DMS53 (cell line): ENCODE results near the gene HMX3.

Experiments
- DNase-seq: peaks from one replicate; lab custom pipeline; 2025; lab: John Stamatoyannopoulos, UW

The HMX3 gene

GRCh38 chr10:123134343-123134914 lies 1.3 kb upstream of the HMX3 start:
- peak; percentile 24 for DNase-seq

GRCh38 chr10:123134915-123135414 lies 805 bp upstream of the HMX3 start:
- DNase-seq: no peak

GRCh38 chr10:123136221-123136805 lies 543 bp downstream of the HMX3 start:
- DNase-seq: peak; percentile 32

DNA sequence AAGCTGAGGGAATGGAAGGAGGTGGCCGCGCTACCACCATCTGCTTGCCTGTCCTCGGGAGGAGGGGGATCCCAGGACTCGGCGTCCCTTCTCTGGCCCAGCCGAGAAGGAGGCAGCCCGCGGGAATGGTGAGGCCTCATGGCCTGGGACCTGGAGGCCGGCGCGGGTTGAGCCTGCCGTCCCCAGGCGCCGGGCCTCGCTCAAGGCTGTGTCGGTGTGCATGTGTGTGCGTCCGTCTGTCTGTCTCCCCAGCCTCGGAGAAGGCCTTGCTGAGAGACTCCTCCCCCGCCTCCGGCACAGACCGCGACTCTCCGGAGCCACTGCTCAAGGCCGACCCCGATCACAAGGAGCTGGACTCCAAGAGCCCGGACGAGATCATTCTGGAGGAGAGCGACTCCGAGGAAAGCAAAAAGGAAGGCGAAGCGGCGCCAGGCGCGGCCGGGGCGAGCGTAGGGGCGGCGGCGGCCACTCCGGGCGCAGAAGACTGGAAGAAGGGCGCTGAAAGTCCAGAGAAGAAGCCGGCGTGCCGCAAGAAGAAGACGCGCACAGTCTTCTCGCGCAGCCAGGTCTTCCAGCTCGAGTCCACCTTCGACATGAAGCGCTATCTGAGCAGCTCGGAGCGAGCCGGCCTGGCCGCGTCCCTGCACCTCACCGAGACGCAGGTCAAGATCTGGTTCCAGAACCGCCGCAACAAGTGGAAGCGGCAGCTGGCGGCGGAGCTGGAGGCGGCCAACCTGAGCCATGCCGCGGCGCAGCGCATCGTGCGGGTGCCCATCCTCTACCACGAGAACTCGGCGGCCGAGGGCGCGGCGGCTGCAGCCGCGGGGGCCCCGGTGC lies 1.3 kb downstream of the HMX3 start:
- DNase-seq: peak; percentile 54

DNA sequence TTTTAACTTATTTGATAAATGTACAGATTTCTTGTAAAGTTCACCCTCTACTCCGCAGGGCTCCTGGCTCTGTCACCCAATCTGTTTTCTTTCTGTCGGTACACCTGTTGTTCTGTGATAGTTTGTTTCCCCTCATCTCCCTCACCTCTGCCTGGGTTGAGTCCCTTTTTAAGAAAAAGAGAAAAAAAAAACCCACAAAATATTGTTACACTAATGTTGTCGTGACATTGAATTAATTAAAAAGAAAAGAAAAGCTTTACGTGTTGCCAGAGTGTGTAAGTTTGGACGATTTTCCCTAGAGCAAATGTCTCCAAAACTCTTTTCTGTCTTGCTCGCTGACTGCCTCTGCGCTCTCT lies 3.4 kb downstream of the HMX3 start:
- no peak for DNase-seq

DNA sequence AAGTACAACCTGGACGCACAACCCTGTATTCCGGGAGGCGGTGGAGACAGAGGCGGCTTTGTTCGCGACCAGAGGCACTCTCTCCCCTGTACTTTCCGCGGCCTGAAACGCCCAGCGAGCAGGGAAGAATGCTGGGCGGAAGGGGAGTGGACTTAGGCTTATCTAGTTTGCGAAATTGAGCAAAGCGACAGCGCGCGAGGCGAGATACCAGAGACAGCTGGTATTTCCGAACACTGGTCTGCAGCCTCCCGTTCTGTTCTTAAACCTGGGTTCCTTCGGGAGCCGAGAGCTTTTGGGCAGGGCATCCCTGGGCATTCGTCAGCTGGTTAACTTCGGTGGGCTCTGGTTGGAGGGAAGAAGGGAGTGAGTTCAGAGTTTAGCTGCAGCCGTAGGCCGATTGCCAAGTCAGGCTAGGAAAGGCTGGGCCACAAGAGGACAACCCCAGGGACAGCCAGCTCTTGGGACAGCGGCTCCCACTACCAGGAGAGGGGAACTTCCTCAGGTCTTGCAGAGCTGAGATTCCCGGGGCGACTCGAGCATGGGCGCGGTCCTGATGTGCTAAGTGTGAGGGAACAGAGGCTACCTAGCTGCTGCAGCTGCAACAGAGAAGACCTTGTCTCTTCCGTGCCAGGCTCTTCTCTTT lies 3.9 kb downstream of the HMX3 start:
- peak; percentile 26 for DNase-seq

DNA sequence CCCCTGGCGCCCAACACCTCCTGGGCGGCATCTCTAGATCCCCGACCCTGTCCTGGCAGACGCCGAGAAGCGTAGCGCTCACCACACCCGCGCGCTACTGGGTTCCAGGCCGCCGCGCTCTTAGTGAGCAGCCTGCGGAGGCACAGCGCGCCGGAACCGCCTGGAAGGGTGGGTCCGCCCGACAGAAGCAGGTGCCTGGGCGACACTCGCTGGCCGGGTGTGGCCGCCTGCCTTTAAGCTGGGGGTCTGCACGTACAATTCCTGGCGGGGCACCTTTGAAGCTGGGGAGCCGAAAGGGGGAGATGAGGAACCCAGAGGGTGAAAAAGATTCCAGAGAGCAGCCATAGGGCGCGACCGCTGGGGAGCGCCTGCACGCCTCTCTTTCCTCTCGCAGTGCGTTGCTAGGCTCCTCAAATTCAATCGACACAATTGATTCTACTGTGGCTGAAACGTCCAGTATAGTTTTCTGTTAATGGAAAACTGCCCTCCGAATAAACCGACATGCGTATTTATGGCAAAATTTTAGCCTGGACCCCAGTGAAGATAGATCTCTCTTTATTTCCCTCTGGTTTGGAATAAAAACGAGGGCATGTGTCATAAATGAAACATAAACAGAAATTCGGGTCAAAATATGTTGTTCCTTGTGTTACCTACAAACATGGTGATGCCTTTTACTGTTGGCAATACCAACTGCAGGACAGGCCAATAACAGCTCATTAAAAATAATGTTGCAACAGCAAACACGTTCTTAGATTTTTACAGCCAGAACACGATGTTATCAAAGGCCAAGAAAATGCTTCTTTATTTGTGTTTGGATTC lies 4.6 kb downstream of the HMX3 start:
- peak; percentile 23 for DNase-seq

DNA sequence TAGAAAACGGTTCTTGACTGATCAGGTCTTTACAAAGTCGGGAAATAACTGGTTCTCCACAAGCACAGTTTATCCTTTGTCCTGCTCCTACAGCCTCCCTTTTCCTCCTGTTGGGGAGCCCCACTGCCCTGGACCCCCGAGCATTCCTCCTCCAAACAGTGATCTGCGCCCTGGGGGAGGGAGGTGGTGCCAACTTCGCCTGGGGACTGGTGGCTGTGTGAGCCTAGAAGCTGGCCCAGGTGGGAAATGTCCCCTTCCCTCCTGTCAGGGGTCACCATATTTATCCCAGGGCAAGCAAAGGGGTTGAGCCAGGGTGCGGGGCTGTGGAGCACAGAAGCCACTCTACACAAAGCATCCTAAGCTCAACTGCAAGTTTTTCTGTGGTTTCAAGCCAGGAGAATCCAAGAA lies 5.2 kb downstream of the HMX3 start:
- DNase-seq: no peak

- DNase-seq: no peak
Observed at GRCh38 chr10:123141791-123142700, 6.3 kb downstream of the HMX3 start.

GRCh38 chr10:123142701-123143161 lies 7.0 kb downstream of the HMX3 start:
- DNase-seq: no peak

- DNase-seq: no peak
Observed at GRCh38 chr10:123143162-123143824, 7.5 kb downstream of the HMX3 start.

GRCh38 chr10:123143825-123144168 lies 8.0 kb downstream of the HMX3 start:
- no peak for DNase-seq

DNA sequence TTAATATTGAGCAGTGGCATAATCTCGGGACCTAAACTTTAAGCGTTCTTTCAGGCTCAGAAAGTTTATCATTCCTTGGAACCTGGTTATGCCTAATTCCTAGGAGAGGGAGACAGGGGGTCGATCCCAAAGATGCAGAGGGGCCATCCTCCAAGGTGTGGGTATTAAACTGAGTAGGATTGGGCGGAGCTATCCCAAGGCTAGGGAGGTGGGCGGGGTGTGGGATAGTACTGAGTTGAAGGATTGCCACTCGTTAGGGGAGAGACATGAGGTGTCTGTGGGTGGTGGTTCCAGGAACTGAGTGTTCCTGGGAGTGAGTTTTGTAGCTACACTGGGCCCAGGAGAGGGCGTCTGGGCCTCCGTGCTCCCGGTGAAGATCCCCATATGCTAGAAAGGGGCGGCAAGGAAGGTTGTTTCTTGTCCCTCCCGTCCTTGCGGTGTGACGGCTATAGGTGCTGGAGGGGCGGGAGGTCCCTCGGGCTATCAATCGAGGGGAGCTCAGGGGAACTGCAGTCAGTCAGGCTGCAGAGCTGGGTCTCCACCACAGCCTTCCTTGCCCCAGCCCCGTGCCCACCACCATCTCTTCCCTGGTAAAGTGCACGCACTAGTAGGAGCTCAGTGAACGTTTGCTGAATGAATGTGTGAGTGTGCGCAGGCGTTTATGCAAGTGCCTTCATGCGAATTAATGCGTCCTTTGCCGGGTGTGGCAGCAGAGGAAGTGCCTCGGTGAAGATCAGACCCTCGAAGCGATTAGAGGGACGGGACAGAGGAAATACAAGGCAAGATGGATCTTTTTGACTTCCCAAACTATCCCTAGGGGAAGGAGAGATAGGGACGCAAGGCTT lies 9.1 kb downstream of the HMX3 start:
- DNase-seq: peak; percentile 32

GRCh38 chr10:123145542-123146012 lies 9.8 kb downstream of the HMX3 start:
- DNase-seq: no peak

DNA sequence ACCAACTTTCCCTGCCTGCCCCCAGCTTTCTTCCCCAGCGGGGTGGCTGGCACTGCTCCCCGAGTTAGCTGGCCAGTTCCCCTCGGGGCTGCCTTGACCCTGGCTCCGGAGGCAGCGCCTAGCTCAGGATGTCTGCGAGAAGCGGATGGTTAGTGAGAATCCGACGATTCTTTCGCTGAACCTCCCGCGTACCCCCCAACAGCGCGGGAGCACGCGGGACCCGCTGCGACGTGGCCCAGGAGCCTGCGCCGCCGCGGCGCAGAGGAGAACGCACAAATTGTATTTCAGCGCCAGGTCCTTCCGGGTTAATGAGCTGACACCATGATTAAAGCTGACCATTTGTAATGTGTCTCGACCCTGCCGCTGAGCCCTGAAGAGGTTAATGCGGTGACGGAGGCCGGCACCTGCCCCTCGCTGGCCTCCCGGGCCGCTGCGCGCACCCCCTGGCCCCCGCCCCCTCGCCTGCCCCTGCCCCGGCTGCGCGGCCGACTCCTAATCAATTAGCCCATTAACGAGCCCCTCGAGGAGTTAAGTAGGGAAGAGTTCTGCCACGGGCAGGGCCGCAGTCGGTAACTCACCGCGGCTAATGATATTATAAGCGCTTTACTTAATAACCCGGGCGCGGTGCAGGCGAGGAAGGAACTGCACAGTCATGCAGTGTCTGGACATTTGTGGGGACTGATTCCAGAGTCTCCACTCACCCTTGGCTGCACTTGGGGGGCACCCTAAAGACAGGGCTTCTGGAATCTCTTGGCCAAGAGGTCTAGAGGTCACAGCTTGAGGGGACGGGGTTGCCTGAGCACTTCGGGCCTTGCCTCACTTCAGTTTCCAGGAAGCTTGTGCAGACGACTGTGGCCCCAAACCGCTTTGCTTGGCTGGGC lies 10.5 kb downstream of the HMX3 start:
- DNase-seq: peak; percentile 53

DNA sequence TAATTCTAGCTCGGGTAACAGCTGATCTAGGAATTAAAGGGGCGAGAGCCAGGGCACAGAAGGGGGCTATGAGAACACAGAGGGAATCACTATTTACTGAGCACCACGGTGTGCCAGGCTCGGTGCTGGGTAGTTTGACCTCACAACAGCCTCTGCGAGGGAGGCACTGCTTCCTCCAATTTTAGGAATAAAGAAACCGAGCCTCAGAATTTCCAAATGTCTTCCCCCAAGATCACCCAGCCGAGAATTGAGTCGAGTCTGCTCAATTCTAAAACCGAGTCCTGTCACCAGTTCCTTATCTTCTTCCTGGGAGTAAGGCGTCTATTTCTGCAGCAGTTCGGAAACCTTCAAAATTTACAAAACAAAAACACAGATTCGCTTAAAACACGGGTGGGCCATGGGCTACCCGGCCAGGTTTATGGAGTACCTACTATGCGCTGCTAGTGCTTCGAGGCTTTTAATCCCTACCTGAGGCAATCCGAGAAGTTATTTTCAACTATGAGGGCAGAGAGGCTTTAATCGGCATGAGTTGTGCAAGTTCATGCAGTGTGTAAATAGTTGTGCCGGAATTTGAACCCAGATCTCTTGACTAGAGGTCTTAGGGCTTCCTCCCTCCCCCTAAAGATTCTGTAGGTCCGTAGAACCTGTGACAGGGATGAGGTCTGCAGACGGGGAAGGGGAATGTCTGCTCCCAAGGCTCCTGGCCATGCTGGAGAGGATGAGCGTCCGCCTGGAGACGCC lies 11.3 kb downstream of the HMX3 start:
- DNase-seq: no peak

DNA sequence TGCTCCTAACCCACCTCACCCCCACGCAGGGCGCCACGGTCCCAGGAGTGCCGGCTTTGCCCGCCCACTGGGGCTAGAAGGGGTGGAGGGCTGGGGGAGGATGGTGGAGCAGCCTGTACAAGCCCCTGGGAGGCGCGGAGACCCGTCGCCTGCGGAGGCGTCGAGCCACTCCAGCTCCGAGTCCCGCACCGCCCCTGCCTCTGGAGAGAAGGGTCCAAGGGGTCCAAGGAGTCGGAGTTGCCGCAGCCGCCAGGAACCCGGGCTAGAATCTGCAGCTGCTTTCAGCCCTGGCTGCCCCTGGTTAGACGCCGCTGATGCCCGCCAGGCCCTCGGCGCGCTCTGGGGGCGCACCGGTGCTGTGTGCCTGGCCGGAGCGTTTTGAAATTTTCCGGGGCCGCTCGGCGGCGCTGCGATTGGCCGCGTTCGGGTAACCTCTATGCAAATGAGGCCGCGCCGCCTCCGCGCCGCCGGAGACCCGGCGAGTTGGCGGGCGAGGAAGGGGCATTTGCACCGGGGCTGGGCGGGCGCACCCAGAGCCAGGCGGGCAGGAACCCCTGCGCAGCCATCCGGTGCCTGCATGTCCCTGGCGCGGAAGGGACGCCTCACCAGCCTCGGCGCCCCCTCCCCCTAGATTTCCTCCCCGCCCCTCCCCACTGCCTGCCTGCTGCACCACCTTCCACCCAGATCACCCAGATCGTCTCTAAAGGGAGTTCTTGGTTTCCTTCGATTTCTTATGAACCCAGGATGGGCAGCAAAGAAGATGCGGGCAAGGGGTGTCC lies 12.1 kb downstream of the HMX3 start, which contains the start of gene HMX2:
HMX2 (plus strand) TSS at position 502 of the 779 bp plus-strand sequence; CDS start at position 745, 243 bp downstream.
- peak; percentile 52 for DNase-seq
